ENCODE measurements around the gene FBXO28. TPM values are rescaled to one million over a fixed set of nuclear protein-coding genes. Genes with fewer than 3 reads are reported as not detected.

The FBXO28 gene
- polyA plus RNA-seq, 1 of the 3 experiments (the other 2 are of a cell fraction) = 8.1 TPM

GRCh38 chr1:224084867-224085266, 29.0 kb upstream of the FBXO28 start:
- Histone ChIP-seq H3F3A (replicated peaks; ENCODE audit: insufficient read depth) (no peaks in the 10 kb centered on the region), H4K20me1 (ENCODE audit: insufficient read depth) (no peaks in the 10 kb centered on the region), H3K4me3 (ENCODE audit: low read depth in 2 of 2, low read length in 1 of 2) (no peak overlapping the region), H3K9me2 (no peaks in the 10 kb centered on the region), H2AFZ (ENCODE audit: low read depth) (no peak overlapping the region), H3K27me3 (ENCODE audit: insufficient read depth) (no peaks in the 10 kb centered on the region), H3K9me3 (no peaks in the 10 kb centered on the region), H3K27ac (ENCODE audit: low read depth in 2 of 2, low read length in 1 of 2) (no peak overlapping the region), H3K4me1 (ENCODE audit: control insufficient read depth in 1 of 2, insufficient read depth in 2 of 2, low read depth in 1 of 2, low read length in 1 of 2) (no peaks in the 10 kb centered on the region), H3K79me2 (ENCODE audit: insufficient read depth) (no peaks in the 10 kb centered on the region), H3K36me3 (replicated peaks in 1 of 2; ENCODE audit: control insufficient read depth in 1 of 2, insufficient read depth in 2 of 2, low read length in 1 of 2) (no peaks in the 10 kb centered on the region), H3K4me2 (no peak overlapping the region), H3K9ac (no peak overlapping the region)
- no peak for TF ChIP-seq USF2 (IDR thresholded peaks at IDR 0.05; ENCODE audit: borderline replicate concordance, low read depth, low read length)
- no peak for TF ChIP-seq PBX3 (IDR thresholded peaks at IDR 0.05)
- TF ChIP-seq FOXM1 (IDR thresholded peaks at IDR 0.05; ENCODE audit: low read depth) = no peak
- TF ChIP-seq RAD21 (IDR thresholded peaks at IDR 0.05; ENCODE audit: low read length) = no peak
- TF ChIP-seq RCOR1 (IDR thresholded peaks at IDR 0.05; ENCODE audit: low read length) = no peak
- no peak for TF ChIP-seq TEAD4 (IDR thresholded peaks at IDR 0.05; ENCODE audit: borderline replicate concordance, insufficient read depth)
- TF ChIP-seq EP300 (IDR thresholded peaks at IDR 0.05; ENCODE audit: borderline replicate concordance in 1 of 2, low read depth in 1 of 2, low read length in 1 of 2) = no peak
- no peak for TF ChIP-seq FOXJ3 (CRISPR knock-in tag; IDR thresholded peaks at IDR 0.05)
- no peak for TF ChIP-seq NFIC (IDR thresholded peaks at IDR 0.05; ENCODE audit: borderline replicate concordance)
- no peak for TF ChIP-seq CHD2 (IDR thresholded peaks at IDR 0.05; ENCODE audit: low read length, partially characterized antibody)
- no peak for TF ChIP-seq ZBTB33 (IDR thresholded peaks at IDR 0.05; ENCODE audit: borderline replicate concordance, low read depth)
- DNase-seq = no peak
- POLR2A ChIA-PET = no interaction called here
- WGBS (ENCODE audit: low lambda C conversion rate) = 58% methylated on average over 4 of the region's 4 CpGs
- CTCF ChIA-PET = interaction anchor here (1.0 to 1.3 kb wide), 2 partner anchors 34 to 222 kb away, joined by 3 to 4 read pairs; no protein-coding TSS in a partner anchor

- DNase-seq = no peak
- no peaks in the 10 kb centered on the region for H3K9me2 ChIP-seq
- no peak overlapping the region for H2AFZ ChIP-seq (ENCODE audit: low read depth)
- H4K20me1 ChIP-seq (ENCODE audit: insufficient read depth) = no peaks in the 10 kb centered on the region
- no peak overlapping the region for H3K27ac ChIP-seq (ENCODE audit: low read depth in 2 of 2, low read length in 1 of 2)
- no peak overlapping the region for H3K4me2 ChIP-seq
- WGBS (ENCODE audit: low lambda C conversion rate) = 54% methylated on average over 4 of the region's 4 CpGs
- TF ChIP-seq TAF1 (IDR thresholded peaks at IDR 0.05; ENCODE audit: borderline replicate concordance, low read depth, low read length) = no peak
- no peak for TF ChIP-seq MXI1 (IDR thresholded peaks at IDR 0.05; ENCODE audit: low read depth, low read length)
- CTCF ChIA-PET = interaction anchor here (1.3 kb wide), 1 partner anchor 34 kb away, joined by 4 read pairs; no protein-coding TSS in a partner anchor
- no peak overlapping the region for H3K9ac ChIP-seq
- H3K4me1 ChIP-seq (ENCODE audit: control insufficient read depth in 1 of 2, insufficient read depth in 2 of 2, low read depth in 1 of 2, low read length in 1 of 2) = no peaks in the 10 kb centered on the region
- no peaks in the 10 kb centered on the region for H3K79me2 ChIP-seq (ENCODE audit: insufficient read depth)
- H3K9me3 ChIP-seq = no peaks in the 10 kb centered on the region
- H3F3A ChIP-seq (replicated peaks; ENCODE audit: insufficient read depth) = no peaks in the 10 kb centered on the region
- no peaks in the 10 kb centered on the region for H3K36me3 ChIP-seq (replicated peaks in 1 of 2; ENCODE audit: control insufficient read depth in 1 of 2, insufficient read depth in 2 of 2, low read length in 1 of 2)
- POLR2A ChIA-PET = no interaction called here
- H3K4me3 ChIP-seq (ENCODE audit: low read depth in 2 of 2, low read length in 1 of 2) = no peak overlapping the region
- H3K27me3 ChIP-seq (ENCODE audit: insufficient read depth) = no peaks in the 10 kb centered on the region
Measured at GRCh38 chr1:224085421-224086108, 28.3 kb upstream of the FBXO28 start.

Measured in SK-N-SH (cell line).